Measurements from ENCODE around the gene CEP128.

- TF ChIP-seq, protein P1, sequence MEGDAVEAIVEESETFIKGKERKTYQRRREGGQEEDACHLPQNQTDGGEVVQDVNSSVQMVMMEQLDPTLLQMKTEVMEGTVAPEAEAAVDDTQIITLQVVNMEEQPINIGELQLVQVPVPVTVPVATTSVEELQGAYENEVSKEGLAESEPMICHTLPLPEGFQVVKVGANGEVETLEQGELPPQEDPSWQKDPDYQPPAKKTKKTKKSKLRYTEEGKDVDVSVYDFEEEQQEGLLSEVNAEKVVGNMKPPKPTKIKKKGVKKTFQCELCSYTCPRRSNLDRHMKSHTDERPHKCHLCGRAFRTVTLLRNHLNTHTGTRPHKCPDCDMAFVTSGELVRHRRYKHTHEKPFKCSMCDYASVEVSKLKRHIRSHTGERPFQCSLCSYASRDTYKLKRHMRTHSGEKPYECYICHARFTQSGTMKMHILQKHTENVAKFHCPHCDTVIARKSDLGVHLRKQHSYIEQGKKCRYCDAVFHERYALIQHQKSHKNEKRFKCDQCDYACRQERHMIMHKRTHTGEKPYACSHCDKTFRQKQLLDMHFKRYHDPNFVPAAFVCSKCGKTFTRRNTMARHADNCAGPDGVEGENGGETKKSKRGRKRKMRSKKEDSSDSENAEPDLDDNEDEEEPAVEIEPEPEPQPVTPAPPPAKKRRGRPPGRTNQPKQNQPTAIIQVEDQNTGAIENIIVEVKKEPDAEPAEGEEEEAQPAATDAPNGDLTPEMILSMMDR (IDR thresholded peaks at IDR 0.05) = no peak
- TF ChIP-seq POLR2A (IDR thresholded peaks at IDR 0.05) = no peak
These were observed 159.6 kb downstream of the CEP128 start for GRCh38 chr14:80781972-80782367.

Measured in uterus (tissue), 2 donors.